Measurements from ENCODE around the gene CCDC69.
"Not testable (repeated sequence)": the region's sequence is repeated elsewhere in the genome, so short reads cannot be mapped to it uniquely, and the experiment has no call there.

The CCDC69 gene

GRCh38 chr5:151200913-151201595 is 22.8 kb downstream of the CCDC69 start:
- no peak overlapping the region for H3K27ac ChIP-seq
- TF ChIP-seq ZFX (IDR thresholded peaks at IDR 0.05; ENCODE audit: borderline replicate concordance) (no peak), CTCF (IDR thresholded peaks at IDR 0.05) (no peak)

GRCh38 chr5:151199581-151200185 is 24.2 kb downstream of the CCDC69 start:
- H3K27ac ChIP-seq = no peak overlapping the region

GRCh38 chr5:151198861-151199260 is 25.0 kb downstream of the CCDC69 start:
- TF ChIP-seq CTCF (IDR thresholded peaks at IDR 0.05) (no peak), ZFX (IDR thresholded peaks at IDR 0.05; ENCODE audit: borderline replicate concordance) (no peak)

More at GRCh38 chr5:151199581-151200185, 24.2 kb downstream of the CCDC69 start:
- no peak for TF ChIP-seq ZFX (IDR thresholded peaks at IDR 0.05; ENCODE audit: borderline replicate concordance)
- no peak for TF ChIP-seq CTCF (IDR thresholded peaks at IDR 0.05)

GRCh38 chr5:151197291-151197600 is 26.6 kb downstream of the CCDC69 start:
- H3K27ac ChIP-seq = not testable (repeated sequence)

More at GRCh38 chr5:151198861-151199260, 25.0 kb downstream of the CCDC69 start:
- H3K27ac ChIP-seq = no peak overlapping the region

GRCh38 chr5:151196556-151197290 is 27.2 kb downstream of the CCDC69 start:
- H3K27ac ChIP-seq = no peak overlapping the region
- TF ChIP-seq ZFX (IDR thresholded peaks at IDR 0.05; ENCODE audit: borderline replicate concordance) (no peak), CTCF (IDR thresholded peaks at IDR 0.05) (no peak)

- TF ChIP-seq CTCF (IDR thresholded peaks at IDR 0.05) (no peak), ZFX (IDR thresholded peaks at IDR 0.05; ENCODE audit: borderline replicate concordance) (no peak)
- H3K27ac ChIP-seq = no peak overlapping the region
These were observed 28.3 kb downstream of the CCDC69 start for GRCh38 chr5:151195622-151196021.

- TF ChIP-seq CTCF (IDR thresholded peaks at IDR 0.05) (no peak), ZFX (IDR thresholded peaks at IDR 0.05; ENCODE audit: borderline replicate concordance) (no peak)
- no peak overlapping the region for H3K27ac ChIP-seq
These were observed 31.3 kb downstream of the CCDC69 start for GRCh38 chr5:151192626-151193025.

All from 22Rv1 (cell line).